PC-9 (cell line): ENCODE measurements around the gene ADH4.

Experiments used
- EZH2 ChIP-seq: fragments of 200-600 bp; sonication (generic); IDR thresholded peaks from 2 replicates; pipeline ENCODE4 v1.8.0; 2017; ENCODE audit warnings: antibody characterized with exemption, low read depth
- TF ChIP-seq, protein P1 (sequence below): fragments of 200-600 bp; sonication (generic); conservative IDR thresholded peaks from 2 replicates; pipeline ENCODE4 v1.6.1; 2017; ENCODE audit warnings: mixed run types, antibody characterized with exemption, mild to moderate bottlenecking, moderate library complexity

DNA sequence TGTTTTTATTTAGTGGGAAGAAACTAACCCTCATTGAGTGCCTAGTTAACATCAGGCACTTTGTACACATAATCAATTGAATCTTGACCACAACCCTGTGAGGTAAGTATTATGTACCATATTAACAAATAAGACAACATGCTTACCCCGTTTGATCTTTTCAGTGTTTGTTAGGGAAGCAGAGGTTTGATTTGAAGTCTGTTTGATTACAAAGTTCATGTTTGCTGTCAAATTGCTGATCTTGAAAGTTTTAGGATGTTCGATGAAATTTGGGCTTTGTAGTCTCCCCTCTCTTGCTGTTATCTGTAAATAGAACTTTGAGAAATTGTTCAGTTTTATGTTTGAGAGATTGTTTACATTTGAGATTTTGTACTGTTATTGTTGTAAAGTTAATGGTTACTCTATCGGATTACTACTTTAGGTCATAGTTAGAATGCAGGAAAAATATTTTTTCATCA is 13.4 kb upstream of the ADH4 start:
- TF ChIP-seq, protein P1, sequence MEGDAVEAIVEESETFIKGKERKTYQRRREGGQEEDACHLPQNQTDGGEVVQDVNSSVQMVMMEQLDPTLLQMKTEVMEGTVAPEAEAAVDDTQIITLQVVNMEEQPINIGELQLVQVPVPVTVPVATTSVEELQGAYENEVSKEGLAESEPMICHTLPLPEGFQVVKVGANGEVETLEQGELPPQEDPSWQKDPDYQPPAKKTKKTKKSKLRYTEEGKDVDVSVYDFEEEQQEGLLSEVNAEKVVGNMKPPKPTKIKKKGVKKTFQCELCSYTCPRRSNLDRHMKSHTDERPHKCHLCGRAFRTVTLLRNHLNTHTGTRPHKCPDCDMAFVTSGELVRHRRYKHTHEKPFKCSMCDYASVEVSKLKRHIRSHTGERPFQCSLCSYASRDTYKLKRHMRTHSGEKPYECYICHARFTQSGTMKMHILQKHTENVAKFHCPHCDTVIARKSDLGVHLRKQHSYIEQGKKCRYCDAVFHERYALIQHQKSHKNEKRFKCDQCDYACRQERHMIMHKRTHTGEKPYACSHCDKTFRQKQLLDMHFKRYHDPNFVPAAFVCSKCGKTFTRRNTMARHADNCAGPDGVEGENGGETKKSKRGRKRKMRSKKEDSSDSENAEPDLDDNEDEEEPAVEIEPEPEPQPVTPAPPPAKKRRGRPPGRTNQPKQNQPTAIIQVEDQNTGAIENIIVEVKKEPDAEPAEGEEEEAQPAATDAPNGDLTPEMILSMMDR: no peak
- TF ChIP-seq EZH2: no peak
